HG03139 (cell line): ENCODE data around the gene CNOT8.
A peak's percentile ranks its signal among the peaks of the same experiment; 100 is the strongest.
"Not testable (repeated sequence)": the region's sequence is repeated elsewhere in the genome, so short reads cannot be mapped to it uniquely, and the experiment has no call there.

Experiments
- ATAC-seq: cut with Tn5 transposase; IDR thresholded peaks from one replicate; pipeline ENCODE4 v1.9.1; 2021; ENCODE audit not compliant: unreplicated experiment

CNOT8 gene

GRCh38 chr5:154858297-154858971, at the start of gene CNOT8:
CNOT8 (plus strand) TSS chr5:154858627; CDS start chr5:154863279, 4,652 bp downstream.
- peak; percentile 72 for ATAC-seq

DNA sequence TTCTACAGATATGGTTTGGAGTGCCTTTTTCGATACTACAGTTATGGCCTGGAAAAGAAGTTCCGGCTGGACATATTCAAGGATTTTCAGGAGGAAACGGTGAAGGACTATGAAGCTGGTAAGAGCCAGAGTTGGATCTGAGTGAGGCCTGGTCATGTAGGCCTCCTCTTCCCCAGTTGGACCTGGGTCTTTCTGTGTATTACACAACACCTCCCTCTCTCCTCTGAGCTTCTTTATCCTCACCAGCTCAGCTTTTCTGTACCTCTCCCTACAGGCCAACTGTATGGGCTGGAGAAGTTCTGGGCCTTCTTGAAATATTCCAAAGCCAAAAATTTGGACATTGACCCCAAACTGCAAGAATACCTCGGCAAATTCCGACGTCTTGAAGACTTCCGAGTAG, 47.2 kb upstream of the CNOT8 start:
- ATAC-seq: no peak

GRCh38 chr5:154811653-154812465, 46.6 kb upstream of the CNOT8 start:
- ATAC-seq: peak; percentile 72

- no peak for ATAC-seq
Observed at GRCh38 chr5:154813158-154813557, 45.3 kb upstream of the CNOT8 start.

DNA sequence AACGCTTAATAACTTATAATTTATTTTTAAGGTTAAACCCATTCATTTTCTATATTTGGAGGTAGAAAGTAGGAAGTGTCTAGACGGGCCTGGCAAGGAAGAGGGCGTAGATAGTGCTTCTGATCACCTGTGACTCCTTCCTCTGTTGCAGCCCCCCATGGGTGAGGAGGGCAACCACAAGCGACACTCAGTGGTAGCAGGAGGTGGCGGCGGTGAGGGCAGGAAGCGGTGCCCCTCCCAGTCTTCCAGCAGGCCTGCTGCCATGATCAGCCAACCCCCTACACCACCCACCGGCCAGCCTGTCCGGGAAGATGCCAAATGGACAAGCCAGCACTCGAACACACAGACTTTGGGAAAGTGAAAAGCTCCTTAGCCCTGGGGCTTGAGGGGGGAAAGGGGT, 44.7 kb upstream of the CNOT8 start:
- ATAC-seq: no peak

- ATAC-seq: no peak
Observed at GRCh38 chr5:154815025-154815424, 43.4 kb upstream of the CNOT8 start.

DNA sequence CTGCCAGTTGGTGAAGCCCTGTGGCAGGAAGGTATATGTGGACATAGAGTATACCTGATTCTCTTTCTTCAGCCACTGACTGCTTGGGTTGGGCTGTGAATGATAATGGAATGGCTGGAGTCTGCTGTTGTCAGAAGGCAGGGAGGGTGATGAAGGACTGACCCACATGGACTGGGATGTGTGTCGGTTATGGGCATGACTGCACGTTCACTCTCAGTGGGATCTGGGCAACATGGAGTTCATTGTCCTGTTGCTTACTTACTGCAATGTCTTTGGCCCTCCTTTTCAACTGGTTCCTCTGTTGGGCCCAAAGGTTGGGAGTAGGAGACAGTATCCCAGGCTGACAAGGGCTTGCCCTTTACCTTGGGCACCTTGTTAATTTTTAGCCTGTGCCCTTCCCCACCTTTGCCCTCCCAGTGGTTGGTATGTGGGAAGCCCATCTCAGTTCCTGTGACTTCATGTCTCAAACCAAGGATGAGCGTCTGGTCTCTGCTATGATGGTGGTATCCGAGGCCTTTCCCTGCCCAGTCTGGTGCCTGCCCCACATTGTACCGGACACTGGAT, 42.7 kb upstream of the CNOT8 start:
- no peak for ATAC-seq

DNA sequence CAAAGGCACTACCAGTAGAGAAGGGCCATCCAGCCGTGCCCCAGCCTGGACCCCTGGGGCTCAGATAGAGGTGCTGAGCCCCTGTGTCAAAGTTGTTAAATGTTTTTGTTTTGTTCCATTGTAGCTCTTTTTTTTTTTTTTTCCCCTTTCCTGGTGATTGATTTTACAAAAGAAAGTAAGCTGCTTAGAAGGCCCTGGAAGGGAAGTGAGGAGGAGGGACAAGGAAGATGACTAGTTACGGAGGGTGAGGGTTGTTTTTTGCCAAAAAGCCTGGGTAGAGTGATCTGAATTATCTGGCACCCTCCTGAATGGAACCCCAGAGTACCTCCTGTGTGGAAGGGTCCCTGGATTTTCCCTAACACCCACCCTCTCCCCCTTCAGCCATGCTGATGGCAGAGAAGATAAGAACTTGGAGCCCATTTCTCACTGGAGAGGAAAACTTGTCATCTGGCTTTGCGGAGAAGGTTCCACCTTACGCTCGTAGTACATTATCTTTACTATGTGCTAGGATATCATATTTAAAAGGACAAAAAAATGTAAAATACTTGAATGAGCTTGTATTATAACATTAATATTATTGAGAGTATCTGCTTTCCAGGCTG, 41.4 kb upstream of the CNOT8 start:
- ATAC-seq: no peak

GRCh38 chr5:154817815-154818214, 40.6 kb upstream of the CNOT8 start:
- no peak for ATAC-seq

DNA sequence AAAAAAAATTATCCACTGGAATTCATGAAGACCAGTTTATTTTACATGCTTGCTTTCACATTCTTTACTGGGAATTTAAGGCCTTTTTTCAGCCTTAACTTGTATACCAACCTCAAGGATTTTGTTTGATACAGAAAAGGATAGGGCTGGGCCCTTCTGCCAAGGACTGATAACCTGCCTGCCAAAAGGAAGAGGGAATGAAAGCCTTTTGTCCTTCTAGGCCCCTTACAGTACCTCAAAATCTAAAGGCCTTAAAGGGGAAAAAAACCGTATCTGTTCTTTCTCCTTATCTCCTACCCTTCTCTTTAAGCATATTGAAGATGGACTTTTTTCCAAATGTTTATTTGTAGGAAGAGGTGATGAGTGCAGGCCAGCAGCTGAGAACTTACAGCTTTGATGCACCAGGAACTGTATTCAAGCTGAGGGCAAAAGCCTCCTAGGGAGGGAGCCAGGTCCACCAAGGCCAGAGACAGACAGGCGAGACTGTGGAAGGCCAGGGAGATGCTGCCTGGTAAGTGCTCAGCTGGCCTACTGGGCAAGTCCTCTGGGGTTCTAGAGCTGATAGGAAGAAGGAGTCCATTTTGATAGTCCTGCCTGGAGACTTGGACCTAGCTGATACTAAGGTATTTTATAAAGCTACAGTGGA, 39.8 kb upstream of the CNOT8 start:
- no peak for ATAC-seq

GRCh38 chr5:154819546-154819945, 38.9 kb upstream of the CNOT8 start:
- ATAC-seq: no peak

GRCh38 chr5:154820383-154820782, 38.0 kb upstream of the CNOT8 start:
- ATAC-seq: no peak

DNA sequence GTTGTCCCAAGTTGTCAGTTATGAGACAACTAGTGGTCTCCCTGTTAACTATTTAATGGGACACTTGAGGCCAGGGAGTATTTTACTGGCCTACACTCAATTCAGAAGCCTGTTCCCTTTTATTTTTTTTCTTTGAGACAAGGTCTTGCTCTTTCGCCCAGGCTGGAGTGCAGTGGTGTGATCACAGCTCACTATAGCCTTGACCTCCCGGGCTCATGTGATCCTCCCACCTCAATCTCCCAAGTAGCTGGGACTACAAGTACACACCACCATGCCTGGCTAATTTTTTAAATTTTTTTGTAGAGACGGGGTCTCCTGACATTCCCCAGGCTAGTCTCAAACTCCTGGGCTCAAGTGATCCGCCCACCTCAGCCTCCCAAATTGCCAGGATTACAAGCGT, 35.5 kb upstream of the CNOT8 start:
- ATAC-seq: not testable (repeated sequence)

DNA sequence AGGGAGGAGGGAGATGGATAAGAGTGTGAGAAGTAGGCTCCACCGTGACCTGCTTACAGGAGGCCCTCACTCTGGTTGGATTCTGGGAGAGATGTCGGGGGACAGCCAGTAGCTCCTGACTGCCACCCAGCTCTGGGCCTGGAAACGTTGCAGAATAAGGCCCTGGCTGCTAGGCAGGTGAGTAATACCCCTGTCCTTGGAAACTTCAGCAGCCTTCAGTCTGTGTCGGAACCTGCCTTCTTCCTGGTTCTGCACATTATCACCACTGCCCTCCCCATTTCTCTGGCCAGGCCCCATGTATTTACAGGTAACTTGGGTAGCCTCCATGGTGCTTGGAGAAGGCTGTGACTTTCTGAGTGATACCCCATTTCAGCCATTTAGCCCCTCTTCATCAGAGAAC, 34.8 kb upstream of the CNOT8 start:
- ATAC-seq: no peak

DNA sequence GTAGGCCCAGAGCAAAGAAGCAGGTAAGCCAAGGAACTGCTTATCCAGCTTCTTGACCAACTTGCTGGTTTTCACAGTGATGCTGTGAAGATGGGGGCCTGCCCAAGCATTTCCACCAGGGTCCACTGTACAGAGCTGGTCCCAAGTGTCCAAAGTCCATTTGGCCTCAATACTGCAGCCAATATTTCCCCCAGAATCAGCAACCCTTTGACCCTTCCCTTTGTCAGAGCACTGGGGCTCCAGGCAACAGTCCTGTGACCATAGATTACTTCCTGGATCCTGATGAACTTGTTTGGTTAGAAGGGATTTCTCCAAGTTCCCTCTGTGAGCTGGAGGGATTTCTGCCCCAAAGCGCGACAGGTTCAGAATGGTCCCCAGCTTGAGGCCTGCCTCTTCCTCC, 34.4 kb upstream of the CNOT8 start:
- no peak for ATAC-seq

DNA sequence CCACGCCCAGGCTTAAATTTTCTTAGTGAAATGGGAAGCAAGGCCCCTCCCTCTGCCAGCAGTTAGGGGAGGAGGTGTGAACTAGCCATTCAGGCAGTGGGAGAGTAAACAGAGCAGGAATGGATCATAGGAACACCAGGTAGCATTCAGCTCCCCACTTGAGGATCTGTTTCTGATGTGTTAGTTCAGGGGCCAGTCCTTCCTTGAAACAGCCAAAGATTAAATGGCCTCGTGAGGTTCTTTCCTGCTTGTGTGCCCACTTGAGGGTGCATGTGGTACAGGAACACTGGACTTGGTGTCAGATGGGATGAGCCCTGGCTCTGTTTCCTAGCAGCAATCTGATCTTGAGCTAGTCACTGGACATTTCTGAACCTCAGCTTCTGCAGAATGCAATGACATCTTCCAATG, 29.2 kb upstream of the CNOT8 start:
- no peak for ATAC-seq

DNA sequence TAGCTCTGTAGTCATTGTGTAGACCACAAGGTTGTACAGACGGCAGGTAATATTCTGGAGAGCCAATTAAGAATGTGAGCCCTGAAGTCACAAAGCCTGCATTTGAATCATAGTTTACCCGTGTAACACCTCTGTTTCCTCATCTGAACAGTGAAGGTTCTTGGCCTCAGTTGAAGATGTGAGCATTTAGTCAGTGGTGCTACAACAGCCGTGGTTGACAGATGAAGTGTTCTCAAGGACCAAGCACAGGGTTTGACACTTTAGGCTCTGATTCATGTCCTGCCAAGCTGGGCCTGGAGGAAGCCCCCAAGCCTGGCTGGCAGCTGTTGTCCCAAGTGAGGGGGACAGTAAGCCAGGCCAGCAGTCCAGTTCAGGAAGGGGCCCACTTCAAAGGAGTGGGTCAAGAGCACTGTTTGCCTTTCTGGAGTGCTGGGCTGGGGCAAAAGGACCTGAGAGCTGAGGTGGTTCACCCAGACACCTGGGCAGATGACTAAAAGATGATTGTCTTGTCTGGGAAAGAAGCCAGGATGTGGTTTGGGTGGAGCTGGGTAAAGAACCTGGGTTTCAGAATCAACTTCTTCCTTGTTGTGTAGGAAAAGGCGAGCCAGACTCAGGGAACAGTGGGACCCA, 28.7 kb upstream of the CNOT8 start:
- ATAC-seq: no peak

DNA sequence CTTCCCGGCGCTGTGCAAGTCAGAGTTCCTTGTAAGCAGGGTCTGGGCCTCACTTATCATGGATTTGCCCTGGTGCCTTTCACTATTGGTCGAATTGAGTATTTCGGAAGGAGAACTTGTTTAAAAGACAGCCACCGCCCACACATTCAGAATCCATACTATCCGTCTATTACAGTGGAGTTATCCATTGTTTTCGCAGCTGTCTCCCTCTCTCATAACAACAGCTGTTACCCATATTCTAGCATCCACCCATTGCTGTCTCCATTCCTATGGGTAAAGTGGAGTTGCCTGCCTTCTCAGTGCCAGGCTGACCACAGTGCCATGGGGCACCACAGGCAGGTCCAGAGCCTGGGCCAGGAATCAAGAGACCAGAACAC, 28.2 kb upstream of the CNOT8 start:
- no peak for ATAC-seq

DNA sequence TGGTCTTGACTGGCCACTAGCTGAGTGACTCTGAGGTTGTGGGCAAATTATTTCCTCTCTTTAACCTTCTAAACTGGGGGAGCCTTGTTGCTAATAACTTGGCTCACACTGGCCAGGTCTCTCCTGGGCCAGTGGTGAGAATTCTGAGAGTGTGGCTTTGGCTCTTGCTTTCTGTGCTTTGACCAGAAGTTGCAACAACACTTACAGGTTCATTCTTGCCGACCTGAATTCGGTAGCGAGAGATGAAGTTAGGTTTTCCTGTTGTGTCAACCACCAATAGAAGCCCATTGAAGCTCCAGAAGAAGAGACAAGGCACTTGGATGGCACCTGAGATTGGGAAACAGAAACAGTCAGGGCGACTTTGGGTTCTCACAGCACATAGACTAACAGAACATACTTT, 27.8 kb upstream of the CNOT8 start:
- no peak for ATAC-seq

GRCh38 chr5:154831451-154831850, 27.0 kb upstream of the CNOT8 start:
- no peak for ATAC-seq

DNA sequence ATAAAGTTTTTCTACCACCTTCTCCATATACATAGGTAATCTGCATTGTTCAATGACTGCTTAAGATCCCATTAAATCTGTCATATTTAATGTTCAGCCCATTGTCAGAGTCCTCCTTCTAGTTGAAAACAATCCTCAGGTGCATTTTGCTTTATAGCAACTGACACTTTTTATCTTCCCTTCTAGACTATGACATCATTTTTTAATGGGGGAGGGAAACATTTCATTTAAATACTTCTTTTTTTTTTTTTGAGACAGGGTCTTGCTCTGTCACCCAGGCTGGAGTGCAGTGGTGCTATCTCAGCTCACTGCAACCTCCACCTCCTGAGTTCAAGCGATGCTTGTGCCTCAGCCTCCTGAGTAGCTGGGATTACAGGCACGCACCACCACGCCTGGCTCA, 25.6 kb upstream of the CNOT8 start:
- not testable (repeated sequence) for ATAC-seq
